GM21390 (cell line): Measurements from ENCODE around the gene CABCOCO1.

Experiments used
- ATAC-seq: cut with Tn5 transposase; IDR thresholded peaks from one replicate; pipeline ENCODE4 v1.9.1; 2021; ENCODE audit not compliant: unreplicated experiment

CABCOCO1 gene, protein sequence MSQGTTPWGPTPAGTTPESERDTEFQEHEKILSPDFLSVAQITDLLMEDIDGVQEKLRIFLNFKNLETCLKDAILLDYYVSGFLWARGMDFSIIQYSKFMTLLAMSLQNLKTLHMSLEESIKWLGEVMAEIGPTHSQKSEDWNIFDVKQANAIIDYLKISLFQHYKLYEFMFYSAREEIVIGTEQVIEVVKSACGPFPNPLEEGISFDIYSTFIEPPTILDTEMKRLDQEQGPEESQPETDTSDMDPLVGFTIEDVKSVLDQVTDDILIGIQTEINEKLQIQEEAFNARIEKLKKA

DNA sequence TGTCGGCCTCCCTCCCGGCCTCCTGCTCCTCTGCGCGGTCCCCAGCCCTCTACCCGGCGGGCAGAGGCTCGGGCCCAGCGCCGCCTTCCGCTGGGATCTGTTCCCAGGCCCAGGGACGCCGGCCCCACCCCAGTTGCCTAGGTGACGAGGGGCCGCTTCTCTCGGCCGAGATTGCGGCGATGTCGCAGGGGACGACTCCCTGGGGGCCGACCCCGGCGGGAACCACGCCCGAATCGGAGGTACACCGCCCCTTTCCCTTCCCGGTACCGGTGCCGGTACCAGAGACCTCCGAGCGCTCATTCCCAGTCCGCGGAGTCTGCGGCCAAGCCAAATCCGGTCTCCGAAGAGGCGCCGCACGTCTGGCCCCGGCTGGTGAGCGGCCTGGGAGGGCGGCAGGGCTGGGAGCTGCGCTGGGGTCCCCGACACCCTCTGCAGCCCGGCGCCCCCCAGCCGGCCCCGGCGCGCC, at the start of gene CABCOCO1:
TSS of gene CABCOCO1 (plus strand) at position 136 of the 466 bp plus-strand sequence. CDS start at position 180, 44 bp downstream.
- ATAC-seq, result no peak

DNA sequence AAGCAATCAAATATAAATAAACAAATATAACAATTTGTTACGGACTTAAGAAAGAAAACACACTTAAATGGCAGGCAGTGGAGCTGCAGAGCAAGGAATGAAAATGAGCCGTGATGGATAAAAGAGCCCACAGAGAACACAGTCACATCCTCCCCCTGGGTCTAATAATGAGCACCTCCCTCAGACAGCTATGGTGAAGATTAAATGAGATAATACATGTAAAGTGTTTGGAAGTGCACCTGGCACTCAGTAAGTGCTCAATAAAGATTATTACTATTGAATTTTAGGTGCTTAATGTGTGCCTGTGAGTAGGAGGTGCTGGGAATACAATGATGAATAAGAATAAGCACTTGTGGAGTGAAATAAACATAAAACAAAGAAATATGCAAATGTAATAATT, 49.1 kb upstream of the CABCOCO1 start:
- no peak for ATAC-seq

DNA sequence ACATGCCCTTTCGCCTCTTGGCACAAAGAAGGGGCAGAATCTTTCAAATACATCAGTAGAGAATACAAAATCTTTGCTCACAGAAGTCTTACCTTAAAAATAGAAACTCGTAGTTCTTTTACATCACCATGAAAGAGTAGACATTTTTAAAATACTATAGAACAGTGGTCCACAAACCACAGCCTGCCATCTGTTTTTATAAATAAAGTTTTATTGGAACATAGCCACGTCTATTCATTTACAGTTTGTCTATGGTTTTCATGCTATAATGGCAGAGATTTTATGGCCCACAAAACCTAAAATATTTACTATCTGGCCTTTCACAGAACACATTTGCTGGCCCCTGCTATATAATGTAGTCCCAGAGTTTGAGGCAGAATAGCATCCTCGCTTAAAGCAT, 46.1 kb upstream of the CABCOCO1 start:
- no peak for ATAC-seq

DNA sequence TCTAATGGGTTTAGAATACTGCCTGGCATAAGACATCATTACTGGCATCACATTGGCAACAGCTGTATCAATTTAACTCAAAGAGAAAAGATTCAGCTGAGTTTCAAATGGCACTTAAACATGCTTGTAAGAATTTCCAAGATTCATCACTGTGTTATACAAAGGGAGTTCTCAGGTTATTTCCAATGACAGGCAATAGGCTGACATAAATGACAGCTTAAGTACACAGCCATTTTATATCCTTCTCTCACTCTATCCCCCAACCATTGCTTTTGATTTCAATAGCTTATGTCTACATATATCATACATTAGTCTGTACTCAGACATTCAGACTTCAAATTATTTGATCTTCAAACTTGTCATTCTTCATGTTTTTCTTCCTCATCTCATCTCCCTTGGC, 45.5 kb upstream of the CABCOCO1 start:
- no peak for ATAC-seq

DNA sequence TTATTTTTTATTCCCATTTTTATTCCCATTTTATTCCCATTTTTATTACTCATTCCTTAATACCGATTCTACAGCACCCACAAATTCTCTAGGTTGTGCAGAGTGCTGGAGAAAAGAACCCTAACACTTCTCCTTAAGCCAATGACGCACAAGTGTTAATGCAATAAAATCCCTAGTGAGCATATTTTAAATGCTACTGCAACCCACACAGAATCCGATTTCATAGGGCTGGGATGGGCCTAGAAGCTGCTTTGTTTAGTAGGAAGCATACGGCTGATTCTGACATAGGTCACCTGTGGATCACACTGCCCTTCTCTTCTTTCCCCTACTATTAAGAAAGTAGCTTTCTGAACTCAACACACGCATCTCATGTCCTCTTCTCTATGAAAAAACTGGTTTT, 45.1 kb upstream of the CABCOCO1 start:
- no peak for ATAC-seq

DNA sequence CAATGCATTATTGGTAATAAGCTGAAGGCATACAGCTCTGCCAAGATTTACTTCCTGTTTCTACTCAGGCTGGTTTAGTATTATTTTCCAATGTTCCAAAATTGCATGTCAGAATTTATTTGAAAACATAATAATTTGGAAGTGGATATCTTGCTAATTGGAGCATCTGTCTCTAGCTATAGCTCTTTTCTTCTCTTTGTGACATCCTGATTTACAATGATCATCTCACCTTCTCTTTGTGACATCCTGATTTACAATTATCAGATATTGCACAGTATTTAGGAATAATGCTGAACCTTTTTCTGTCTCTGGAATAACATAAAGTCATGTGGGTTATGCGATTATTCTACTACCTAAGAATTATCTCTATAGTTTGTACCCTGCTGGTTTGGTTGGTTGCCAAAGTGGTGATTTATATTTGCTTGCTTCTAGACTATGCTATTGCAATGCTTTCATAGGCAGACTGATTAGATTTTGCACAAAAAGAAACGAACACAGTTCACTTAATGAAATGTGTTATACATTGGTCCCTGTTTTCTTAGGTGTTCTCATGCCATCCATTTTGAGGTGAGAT, 44.3 kb upstream of the CABCOCO1 start:
- ATAC-seq, result no peak

DNA sequence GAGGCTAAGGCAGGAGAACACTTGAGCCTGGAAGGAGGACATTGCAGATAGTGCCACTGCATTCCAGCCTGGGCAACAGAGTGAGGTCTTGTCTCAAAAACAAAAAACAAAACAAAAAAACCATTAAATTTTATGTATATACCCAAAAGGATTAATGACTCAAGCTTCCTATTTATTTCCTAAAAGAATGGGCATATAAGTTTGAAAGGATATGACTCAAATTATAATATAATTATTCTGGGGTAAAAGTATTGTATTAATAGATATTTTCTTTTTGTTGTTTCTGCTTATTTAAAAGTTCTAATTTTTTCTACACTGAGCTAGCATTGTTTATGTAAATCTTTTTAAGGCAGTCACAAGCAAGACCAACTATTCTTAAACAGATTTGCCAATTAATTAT, 42.2 kb upstream of the CABCOCO1 start:
- no peak for ATAC-seq

DNA sequence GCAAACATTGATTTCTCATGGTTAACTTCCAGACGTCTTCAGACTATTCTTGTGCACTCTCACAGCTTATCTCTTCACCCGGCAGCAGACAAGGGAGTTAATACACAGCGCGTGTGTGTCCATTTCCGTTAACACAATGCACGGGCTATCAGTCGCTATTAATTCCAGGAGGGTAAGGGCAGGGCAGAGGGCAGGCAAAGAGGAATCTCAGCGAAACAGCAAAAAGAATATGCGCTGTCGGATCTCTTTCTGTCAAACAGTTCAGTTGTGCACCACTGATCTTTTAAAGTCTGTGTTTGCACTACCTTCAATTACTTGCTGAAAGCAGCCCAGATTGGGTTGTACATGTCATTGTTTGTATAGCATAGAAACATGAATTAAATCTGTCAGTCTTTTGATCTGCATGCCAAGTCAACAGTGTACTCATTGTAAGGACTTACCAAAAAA, 41.1 kb upstream of the CABCOCO1 start:
- no peak for ATAC-seq

DNA sequence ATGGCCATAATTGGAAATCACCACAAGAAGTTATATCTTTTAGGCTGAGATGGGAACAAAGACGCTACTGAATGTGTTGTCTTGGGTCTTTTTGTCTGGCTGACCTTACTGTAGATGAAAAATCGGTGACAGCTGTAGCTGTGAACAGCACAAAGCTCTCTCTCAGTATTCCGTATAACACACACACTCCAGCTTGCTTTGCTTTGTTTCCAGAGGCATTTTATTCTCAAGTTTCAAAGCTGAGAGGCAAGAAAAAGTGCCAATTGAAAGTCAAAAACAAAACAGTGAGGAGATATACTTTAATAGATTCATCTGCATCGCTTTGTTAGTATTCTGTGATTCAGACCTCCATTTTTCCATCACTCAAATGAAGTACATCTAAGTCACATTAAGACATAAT, 39.6 kb upstream of the CABCOCO1 start:
- ATAC-seq, result no peak

DNA sequence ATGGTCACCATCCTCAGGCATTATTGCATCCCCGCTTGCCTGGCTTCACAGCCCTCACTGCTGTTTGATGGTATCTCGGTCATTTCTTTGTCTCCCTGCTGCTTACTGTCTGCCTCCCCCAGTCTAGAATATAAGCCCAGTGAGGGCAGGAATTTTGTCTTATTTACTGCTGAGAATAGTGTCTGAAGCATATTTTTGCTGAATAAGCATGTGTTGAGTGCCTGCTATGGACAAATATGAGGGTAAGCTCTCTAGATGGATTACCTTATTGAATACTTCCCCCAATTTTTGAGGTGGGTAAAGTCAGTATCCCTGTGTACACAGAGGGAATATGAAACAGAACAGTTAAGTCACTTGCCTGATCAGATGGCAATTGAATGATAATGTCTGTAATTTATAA, 36.5 kb upstream of the CABCOCO1 start:
- ATAC-seq, result no peak

DNA sequence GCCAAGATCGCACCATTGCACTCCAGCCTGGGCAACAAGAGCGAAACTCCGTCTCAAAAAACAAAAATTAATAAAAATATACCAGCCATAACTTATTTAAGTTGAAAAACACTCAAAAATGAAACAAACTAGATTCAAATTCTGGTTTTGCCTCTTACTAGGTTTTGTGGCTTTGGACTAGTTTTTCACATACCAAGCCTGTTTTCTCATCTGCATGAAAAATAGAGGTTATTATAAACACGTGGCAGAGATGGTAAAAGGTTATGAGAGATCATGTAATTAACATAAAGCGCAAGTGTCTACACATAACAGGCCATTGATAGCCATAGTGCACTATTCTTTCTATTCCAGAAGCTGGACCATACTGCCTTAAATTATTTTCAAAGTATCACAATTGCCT, 35.5 kb upstream of the CABCOCO1 start:
- no peak for ATAC-seq

DNA sequence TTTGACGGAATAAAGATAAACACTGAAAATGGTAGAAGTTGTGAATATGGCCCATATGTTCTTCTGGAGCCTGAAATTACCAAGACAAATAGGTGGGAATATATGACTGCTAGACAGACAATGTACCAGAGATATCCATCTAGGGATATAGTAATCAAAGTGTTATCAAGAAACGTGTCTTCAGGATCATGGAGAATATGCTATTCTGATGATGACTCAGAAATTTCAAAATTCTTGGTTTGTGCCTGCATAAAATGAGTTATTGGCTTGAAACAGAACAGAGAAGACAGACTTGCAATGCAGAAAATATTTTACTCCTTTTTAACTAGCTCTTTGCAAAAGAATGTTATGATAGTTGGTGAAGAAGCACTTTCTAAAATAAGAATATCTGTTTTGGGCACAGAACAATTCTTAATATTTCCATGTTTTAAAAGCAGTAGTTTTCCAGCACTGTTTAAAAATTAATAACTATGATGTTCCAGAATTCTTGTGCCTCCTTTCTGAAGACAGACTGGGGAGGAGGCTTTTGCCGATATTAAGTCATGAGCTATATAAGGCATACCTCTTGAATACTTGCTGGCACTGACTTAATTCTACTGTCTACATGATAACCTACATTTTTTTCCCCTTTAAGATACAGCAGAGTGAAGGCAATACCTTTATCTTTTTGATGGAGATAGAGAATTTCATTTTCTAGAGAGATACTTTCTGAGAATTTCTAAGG, 34.4 kb upstream of the CABCOCO1 start:
- no peak for ATAC-seq

DNA sequence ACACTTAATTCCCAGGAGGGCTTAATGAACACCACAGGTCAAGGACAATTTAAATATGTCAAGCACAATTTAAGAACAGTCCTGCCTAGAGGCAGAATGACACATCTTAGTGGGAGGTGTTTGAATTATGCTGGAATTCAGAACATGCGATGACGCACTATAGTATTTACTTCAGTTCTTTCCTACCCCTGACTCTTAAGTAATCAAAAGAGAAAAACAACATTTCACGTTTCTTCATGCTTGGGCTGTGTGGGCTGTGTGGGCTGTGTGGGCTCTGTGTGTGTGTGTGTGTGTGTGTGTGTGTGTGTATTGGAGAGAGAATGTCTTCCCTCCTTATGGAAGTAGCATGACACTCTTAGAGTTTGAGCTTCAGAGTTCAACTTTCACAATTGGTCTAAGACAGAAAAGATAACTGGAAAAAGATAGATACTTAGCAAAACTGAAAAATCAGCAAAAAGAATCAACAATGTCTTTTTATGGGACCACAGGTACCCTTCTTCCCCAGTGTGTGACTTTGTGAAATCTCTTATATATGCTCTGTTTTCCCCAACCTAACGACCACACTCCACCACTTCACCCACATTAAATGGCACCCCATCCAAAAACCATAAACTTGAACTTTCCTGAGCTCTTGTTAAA, 33.7 kb upstream of the CABCOCO1 start:
- no peak for ATAC-seq

DNA sequence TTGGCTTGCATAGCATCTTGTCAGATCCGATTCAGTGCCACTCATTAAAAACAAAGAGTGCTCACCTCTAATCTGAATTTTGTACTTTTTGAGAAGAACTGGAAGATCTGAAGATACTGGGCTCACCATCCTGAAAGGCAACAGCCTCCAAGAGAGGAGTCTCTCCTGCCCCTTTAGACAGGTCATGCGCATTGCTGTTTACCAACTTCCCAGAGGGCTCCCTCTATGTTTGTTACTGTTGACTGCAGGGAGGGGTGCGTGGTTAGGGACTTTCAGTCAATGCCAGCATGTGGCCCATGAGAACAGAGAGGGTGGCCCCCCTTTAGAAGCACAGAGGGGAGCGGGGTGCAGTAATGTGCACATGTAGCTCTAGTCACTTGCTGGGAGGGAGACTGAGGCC, 33.2 kb upstream of the CABCOCO1 start:
- no peak for ATAC-seq

DNA sequence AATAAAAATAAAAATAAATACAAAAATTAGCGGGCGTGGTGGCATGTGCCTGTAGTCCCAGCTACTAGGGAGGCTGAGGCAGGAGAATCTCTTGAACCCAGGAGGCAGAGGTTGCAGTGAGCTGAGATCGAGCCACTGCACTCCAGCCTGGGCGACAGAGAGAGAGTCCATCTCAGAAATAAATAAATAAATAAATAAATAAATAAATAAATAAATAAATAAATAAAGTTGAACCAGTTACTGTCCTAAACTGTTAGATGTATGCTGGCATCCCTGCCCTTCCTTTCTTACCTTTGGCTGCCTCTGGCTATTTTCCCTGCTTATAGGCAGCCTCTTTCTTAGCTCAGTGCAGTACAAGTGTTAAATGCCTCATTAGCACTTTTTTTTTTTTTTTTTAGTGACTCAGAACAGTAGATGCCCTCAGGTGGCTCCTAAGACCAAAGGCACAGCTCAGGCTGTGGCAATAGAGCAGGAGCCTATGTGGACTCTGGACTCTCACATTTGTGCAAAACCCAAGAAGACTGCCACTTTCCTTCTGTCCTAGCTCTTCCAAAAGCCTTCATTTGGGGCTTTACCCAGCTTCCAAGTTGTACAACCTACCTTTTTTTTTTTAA, 30.6 kb upstream of the CABCOCO1 start:
- ATAC-seq, result no peak

DNA sequence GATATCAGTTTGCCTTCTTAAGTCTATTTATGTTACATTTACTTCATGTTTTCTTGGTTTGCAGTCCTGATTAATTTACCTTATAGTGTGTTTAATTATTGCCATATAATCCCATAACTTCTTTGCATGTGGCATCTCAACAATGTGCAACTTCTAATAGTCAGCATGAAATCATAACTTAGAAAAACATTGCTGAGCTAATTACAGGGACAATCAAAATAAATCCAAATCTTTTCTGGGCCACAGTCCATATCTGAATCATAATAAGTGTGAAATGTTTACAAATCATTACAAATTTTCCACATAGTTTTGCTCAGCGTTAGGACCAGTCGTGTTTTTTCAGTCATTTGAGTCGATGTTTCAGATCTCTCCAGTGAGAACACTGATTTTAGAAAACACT, 29.1 kb upstream of the CABCOCO1 start:
- ATAC-seq, result no peak

DNA sequence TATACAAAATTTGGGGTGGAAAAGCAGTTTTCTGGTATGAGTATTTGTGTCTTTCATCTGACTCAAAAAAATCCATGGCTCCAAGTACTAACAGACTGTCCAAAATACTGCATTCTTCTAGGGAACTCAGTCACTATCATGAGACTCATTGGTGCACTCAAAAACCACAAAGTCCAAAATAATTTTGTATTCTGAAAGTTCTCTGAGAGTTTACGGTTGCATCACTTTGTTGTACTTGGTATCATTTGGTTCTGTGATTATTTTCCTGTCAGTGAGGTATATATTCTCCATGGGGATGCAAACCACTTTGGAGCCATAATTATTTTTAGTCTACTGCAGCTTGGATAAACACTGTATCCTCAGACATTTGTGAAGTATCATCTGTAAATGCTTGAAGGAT, 28.0 kb upstream of the CABCOCO1 start:
- ATAC-seq, result no peak

DNA sequence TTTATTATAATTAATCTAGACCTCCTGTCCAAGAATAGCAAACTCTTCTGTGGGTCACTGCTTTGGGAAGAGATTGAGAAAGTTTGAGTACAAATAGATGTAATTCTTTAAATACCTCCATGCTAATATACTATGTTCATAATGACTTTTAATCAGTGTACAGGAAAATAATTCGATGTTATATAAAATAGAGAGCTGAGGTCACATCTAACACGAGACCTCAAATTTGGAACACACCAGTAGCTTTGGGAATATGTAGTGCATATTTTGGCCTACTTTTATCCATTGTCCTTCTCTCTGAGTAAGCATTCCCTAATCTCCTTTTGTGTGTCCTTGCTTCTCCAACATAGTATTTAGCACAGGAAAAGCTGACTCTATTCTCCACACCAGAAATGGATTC, 27.3 kb upstream of the CABCOCO1 start:
- ATAC-seq, result no peak

DNA sequence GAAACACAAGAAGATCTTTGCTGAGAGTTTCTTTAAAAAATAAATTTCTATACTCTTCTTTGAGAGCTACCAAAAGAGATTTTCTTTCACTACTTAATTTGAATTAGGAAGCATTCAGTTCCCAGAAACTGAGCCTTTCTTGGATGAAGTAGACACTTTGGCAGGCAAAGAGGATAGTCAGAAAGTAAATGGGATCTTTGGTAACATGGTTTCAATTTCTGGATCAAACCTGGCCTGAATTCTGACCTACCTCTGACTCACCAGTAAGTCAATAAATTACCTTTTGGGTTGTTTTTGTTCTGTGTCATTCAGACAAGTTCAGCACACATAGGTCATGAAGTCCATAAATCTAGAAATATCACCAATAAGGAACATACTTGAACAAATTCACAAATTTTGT, 26.8 kb upstream of the CABCOCO1 start:
- ATAC-seq, result no peak

DNA sequence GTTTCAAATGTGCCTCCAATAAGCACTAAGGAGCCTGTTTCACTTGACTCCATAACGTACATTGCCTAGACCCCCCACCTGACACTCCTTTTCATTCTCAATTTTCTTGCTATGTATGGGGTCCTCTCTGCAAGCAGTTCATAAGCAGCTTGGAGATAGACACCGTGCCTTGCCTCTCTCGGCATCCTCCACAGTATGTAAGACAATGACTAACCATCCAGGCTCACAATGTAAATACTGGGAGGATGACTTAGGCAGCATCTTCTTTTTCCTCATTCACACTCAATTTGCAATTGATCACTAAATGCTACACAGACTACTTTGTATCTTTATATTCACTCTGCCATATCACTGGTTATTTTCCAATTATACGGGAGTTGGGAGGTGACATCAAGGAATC, 22.8 kb upstream of the CABCOCO1 start:
- ATAC-seq, result no peak

DNA sequence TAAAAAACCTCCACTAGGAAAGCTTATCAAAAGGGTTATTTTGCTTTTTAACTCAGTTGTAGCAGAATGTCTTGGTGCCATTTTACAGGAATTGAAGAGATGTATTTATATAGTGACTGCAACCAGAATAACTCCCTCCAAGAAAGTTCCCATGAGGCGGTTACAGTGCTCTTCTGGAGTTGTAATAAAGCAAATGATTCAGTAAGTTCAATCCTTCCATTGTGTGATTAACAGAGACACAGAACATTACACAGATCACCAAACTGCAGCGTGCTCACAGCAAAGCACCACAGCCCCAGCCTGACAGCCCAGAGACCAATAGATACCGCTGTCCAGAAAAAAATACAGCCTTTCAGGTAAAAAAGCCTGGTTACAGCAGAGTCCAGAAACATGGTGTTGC, 21.9 kb upstream of the CABCOCO1 start:
- ATAC-seq, result no peak
